ENCODE data around the gene SLC13A5.
"Not testable (repeated sequence)": the region's sequence is repeated elsewhere in the genome, so short reads cannot be mapped to it uniquely, and the experiment has no call there.

SLC13A5 gene

GRCh38 chr17:6657633-6658287 is 55.4 kb downstream of the SLC13A5 start:
- Mint-ChIP-seq H3K27me3 (ENCODE audit: low read depth) (peaks cover 83% of the 10 kb centered on the region), H3K27ac (no peak overlapping the region), H3K36me3 (ENCODE audit: low read depth) (no peaks in the 10 kb centered on the region)

GRCh38 chr17:6656797-6657632 is 56.2 kb downstream of the SLC13A5 start:
- Mint-ChIP-seq H3K4me1 (peaks cover 35% of the 10 kb centered on the region), H3K4me3 (peak overlapping the region in 2 of 3 experiments; percentile 62 to 69), H3K27me3 (ENCODE audit: low read depth) (peaks cover 83% of the 10 kb centered on the region)
- not testable (repeated sequence) for H3K9me3 Mint-ChIP-seq; H3K27ac Mint-ChIP-seq; H3K36me3 Mint-ChIP-seq (ENCODE audit: low read depth)

More at GRCh38 chr17:6657633-6658287, 55.4 kb downstream of the SLC13A5 start:
- peak overlapping the region; percentile 36 to 69 (median 62) for H3K4me3 Mint-ChIP-seq
- H3K9me3 Mint-ChIP-seq = no peaks in the 10 kb centered on the region
- H3K4me1 Mint-ChIP-seq = peaks cover 30% of the 10 kb centered on the region
- no peak for TF ChIP-seq CTCF (IDR thresholded peaks at IDR 0.05; ENCODE audit: unreplicated experiment in 3 of 3)

- H3K36me3 Mint-ChIP-seq (ENCODE audit: low read depth); H3K9me3 Mint-ChIP-seq; H3K27ac Mint-ChIP-seq: not testable (repeated sequence)
- Mint-ChIP-seq H3K4me3 (peak overlapping the region; percentile 79 to 83 (median 79)), H3K27me3 (ENCODE audit: low read depth) (peaks cover 74% of the 10 kb centered on the region), H3K4me1 (peaks cover 40% of the 10 kb centered on the region)
Measured at GRCh38 chr17:6655732-6656361, 57.3 kb downstream of the SLC13A5 start.

GRCh38 chr17:6654841-6655731 is 58.1 kb downstream of the SLC13A5 start:
- no peaks in the 10 kb centered on the region for H3K36me3 Mint-ChIP-seq (ENCODE audit: low read depth)
- H3K9me3 Mint-ChIP-seq = no peaks in the 10 kb centered on the region
- H3K4me1 Mint-ChIP-seq = peaks cover 45% of the 10 kb centered on the region
- no peak overlapping the region for H3K27ac Mint-ChIP-seq
- peak overlapping the region; percentile 71 to 85 (median 83) for H3K4me3 Mint-ChIP-seq
- TF ChIP-seq CTCF (IDR thresholded peaks at IDR 0.05; ENCODE audit: unreplicated experiment in 3 of 3) = no peak
- H3K27me3 Mint-ChIP-seq (ENCODE audit: low read depth) = peaks cover 66% of the 10 kb centered on the region

- H3K36me3 Mint-ChIP-seq (ENCODE audit: low read depth) = peaks cover 11% of the 10 kb centered on the region
- no peak overlapping the region for H3K27ac Mint-ChIP-seq
- H3K27me3 Mint-ChIP-seq (ENCODE audit: low read depth) = peaks cover 39% of the 10 kb centered on the region
- peaks cover 66% of the 10 kb centered on the region for H3K4me1 Mint-ChIP-seq
- peak overlapping the region; percentile 46 to 100 (median 99) for H3K4me3 Mint-ChIP-seq
- H3K9me3 Mint-ChIP-seq = no peaks in the 10 kb centered on the region
- TF ChIP-seq CTCF (IDR thresholded peaks at IDR 0.05; ENCODE audit: unreplicated experiment in 3 of 3) = no peak
Measured at GRCh38 chr17:6651919-6652452, 61.2 kb downstream of the SLC13A5 start.

- H3K4me3 Mint-ChIP-seq = peak within 1 kb of the TSS; percentile 98 to 100 (median 99)
- no peak for TF ChIP-seq CTCF (IDR thresholded peaks at IDR 0.05; ENCODE audit: unreplicated experiment in 3 of 3)
- peaks cover 39% of the 10 kb centered on the region for H3K27me3 Mint-ChIP-seq (ENCODE audit: low read depth)
- peaks cover 14% of the 10 kb centered on the region for H3K36me3 Mint-ChIP-seq (ENCODE audit: low read depth)
- H3K27ac Mint-ChIP-seq = peak within 1 kb of the TSS; percentile 60 to 96 (median 91)
- no peaks in the 10 kb centered on the region for H3K9me3 Mint-ChIP-seq
- peaks cover 66% of the 10 kb centered on the region for H3K4me1 Mint-ChIP-seq
Measured at GRCh38 chr17:6651354-6651918, 61.7 kb downstream of the SLC13A5 start, which contains the start of the genes C17orf100 and MED31. Gene C17orf100, plus strand, starts transcription at chr17:6651762. Its CDS starts 152 bp downstream, at chr17:6651914. Gene MED31, minus strand, starts transcription at chr17:6651605. Its CDS starts 77 bp downstream, at chr17:6651528.

Data from nephron (organoid).